Left ventricle myocardium inferior (tissue), 1 donor: ENCODE results near the gene B3GAT1. TPM values are rescaled to one million over a fixed set of nuclear protein-coding genes. Genes with fewer than 3 reads are reported as not detected.
A peak's percentile ranks its signal among the peaks of the same experiment; 100 is the strongest.

Experiments used
- DNase-seq: peaks from one replicate; pipeline ENCODE4 v3.0.0-alpha.2; 2020
- H3K27ac ChIP-seq: fragments of 200-600 bp; replicated peaks from 2 replicates; pipeline ENCODE4 v1.8.0; 2021
- H3K27me3 ChIP-seq: fragments of 200-600 bp; 2 replicates; pipeline ENCODE4 v1.8.0; 2021; ENCODE audit warnings: low read depth
- H3K36me3 ChIP-seq: fragments of 200-600 bp; 2 replicates; pipeline ENCODE4 v1.8.0; 2021
- H3K4me1 ChIP-seq: fragments of 200-600 bp; 2 replicates; pipeline ENCODE4 v1.8.0; 2021
- H3K4me3 ChIP-seq: fragments of 200-600 bp; 2 replicates; pipeline ENCODE4 v1.8.0; 2021; ENCODE audit warnings: mild to moderate bottlenecking, moderate library complexity
- H3K9me3 ChIP-seq: fragments of 200-600 bp; replicated peaks from 2 replicates; pipeline ENCODE4 v1.8.0; 2021
- CTCF ChIP-seq: fragments of 200-600 bp; IDR thresholded peaks from 2 replicates; pipeline ENCODE4 v1.8.0; 2021; ENCODE audit warnings: antibody characterized with exemption, mild to moderate bottlenecking, borderline replicate concordance
- intact Hi-C: fragments of 100-400 bp; cut with micrococcal nuclease; formaldehyde crosslinking; loops from one replicate; pipeline ENCODE4 v1.11.0; 2022
- total RNA-seq: library from RNA; stranded (reverse); fragmentation: NEBNext Ultra II Directional; extraction: Animal tissue kit (Norgen Biotek cat#: 25700); gene quantifications from one replicate; pipeline ENCODE4 v1.2.1, GENCODE V29; 2021
- donor health status: DM: no; HTN: yes; CAD: no; lungs with severe emphysema.

Gene B3GAT1
- total RNA-seq, 1 donor from 2014 or later, result 0.08 TPM

GRCh38 chr11:134332782-134333181 is 79.3 kb downstream of the B3GAT1 start:
- H3K36me3 ChIP-seq, result no peaks in the 10 kb centered on the region
- TF ChIP-seq CTCF, result no peak
- intact Hi-C loops, result no loop called here
- H3K27ac ChIP-seq, result no peak overlapping the region
- H3K4me1 ChIP-seq, result peaks cover 19% of the 10 kb centered on the region
- H3K27me3 ChIP-seq, result peaks cover 88% of the 10 kb centered on the region
- H3K9me3 ChIP-seq, result no peaks in the 10 kb centered on the region
- H3K4me3 ChIP-seq, result peak overlapping the region; percentile 67
- no peak for DNase-seq

GRCh38 chr11:134332189-134332631 is 79.8 kb downstream of the B3GAT1 start:
- Histone ChIP-seq H3K4me3 (peak overlapping the region; percentile 67), H3K36me3 (no peaks in the 10 kb centered on the region), H3K9me3 (no peaks in the 10 kb centered on the region), H3K27ac (no peak overlapping the region), H3K27me3 (peaks cover 89% of the 10 kb centered on the region), H3K4me1 (peaks cover 19% of the 10 kb centered on the region)
- no peak for TF ChIP-seq CTCF
- intact Hi-C loops, result no loop called here
- DNase-seq, result no peak

DNA sequence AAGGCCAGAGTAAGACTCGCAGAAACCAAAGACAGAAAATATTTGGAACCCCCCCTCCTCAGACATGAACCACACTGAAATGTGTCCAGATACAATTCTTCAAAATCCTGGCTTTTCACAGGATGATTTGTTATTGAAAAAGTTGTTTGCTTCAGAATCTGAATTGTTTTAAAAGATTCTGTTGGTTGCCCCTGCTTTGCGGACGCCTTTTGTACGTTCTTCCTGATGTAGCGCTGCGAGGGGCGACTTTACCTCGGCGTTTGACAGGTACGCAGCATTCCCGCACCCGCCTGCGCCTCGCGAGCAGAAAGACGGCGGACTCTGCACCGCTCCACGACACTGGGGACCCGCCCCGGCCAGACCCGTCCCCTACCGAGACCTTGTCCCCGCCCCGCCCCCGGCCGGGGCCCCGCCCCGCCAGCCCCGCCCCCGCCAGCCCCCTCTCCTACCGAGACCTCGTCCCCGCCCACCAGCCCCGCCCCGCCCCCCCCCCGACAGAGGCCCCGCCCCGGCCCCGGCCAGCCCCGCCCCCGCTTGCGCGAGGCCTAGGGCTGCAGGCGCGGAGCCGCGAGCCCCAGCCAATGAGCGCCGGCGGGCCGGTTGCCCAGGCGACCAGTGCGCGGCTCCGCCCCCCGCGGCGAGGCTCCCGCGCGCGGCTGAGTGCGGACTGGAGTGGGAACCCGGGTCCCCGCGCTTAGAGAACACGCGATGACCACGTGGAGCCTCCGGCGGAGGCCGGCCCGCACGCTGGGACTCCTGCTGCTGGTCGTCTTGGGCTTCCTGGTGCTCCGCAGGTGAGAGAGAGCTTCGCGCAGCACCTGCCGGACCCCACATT is 80.5 kb downstream of the B3GAT1 start, which contains the start of gene GLB1L2:
TSS of gene GLB1L2 (plus strand) at position 635 of the 835 bp plus-strand sequence. CDS start at position 709, 74 bp downstream.
- Histone ChIP-seq H3K9me3 (no peaks in the 10 kb centered on the region), H3K36me3 (no peaks in the 10 kb centered on the region), H3K4me3 (peak within 1 kb of the TSS; percentile 67), H3K27ac (no peak within 1 kb of the TSS), H3K4me1 (peaks cover 19% of the 10 kb centered on the region), H3K27me3 (peaks cover 91% of the 10 kb centered on the region)
- DNase-seq, result peak; percentile 70
- TF ChIP-seq CTCF, result no peak
- intact Hi-C loops, result no loop called here

- no peaks in the 10 kb centered on the region for H3K36me3 ChIP-seq
- TF ChIP-seq CTCF, result no peak
- H3K9me3 ChIP-seq, result no peaks in the 10 kb centered on the region
- H3K27me3 ChIP-seq, result peaks cover 93% of the 10 kb centered on the region
- H3K4me3 ChIP-seq, result peak overlapping the region; percentile 67
- intact Hi-C loops, result no loop called here
- no peak overlapping the region for H3K27ac ChIP-seq
- no peak for DNase-seq
- H3K4me1 ChIP-seq, result peaks cover 19% of the 10 kb centered on the region
Measured at GRCh38 chr11:134330611-134331353, 81.3 kb downstream of the B3GAT1 start.

Other genes with a start within 250 kb of the B3GAT1 start
- gene NCAPD3, start 188.3 kb downstream of the B3GAT1 start, total RNA-seq, result 17.2 TPM
- gene VPS26B, start 187.6 kb downstream of the B3GAT1 start, total RNA-seq, result 37.6 TPM
- gene THYN1, start 158.9 kb downstream of the B3GAT1 start, total RNA-seq, result 41.2 TPM
- 40.7 TPM for gene ACAD8, start 158.7 kb downstream of the B3GAT1 start, total RNA-seq
- gene GLB1L3, start 135.9 kb downstream of the B3GAT1 start, total RNA-seq, result not detected
- 0.30 TPM for gene GLB1L2, start 80.3 kb downstream of the B3GAT1 start, total RNA-seq